Psoas muscle (tissue), 8 donors: Measurements from ENCODE around the gene MICAL3. TPM values are rescaled to one million over a fixed set of nuclear protein-coding genes. Genes with fewer than 3 reads are reported as not detected.

Experiments used
- ATAC-seq, 4 donors: fragments of 200-7000 bp; cut with Tn5 transposase; one replicate each; pipeline ENCODE4 v1.9.1; 2020; ENCODE audit warnings: moderate library complexity in 3 of 4, mild to moderate bottlenecking in 2 of 4
- DNase-seq, 2 donors: peaks; one replicate each; pipeline ENCODE4 v3.0.0-alpha.2; 2020
- H3K27ac ChIP-seq: fragments of 200-600 bp; one replicate; pipeline ENCODE4 v1.8.0; 2022
- H3K27me3 ChIP-seq, 3 donors: fragments of 200-600 bp in 1 of 3; one replicate each; pipeline versions ENCODE4 v1.6.1 to v1.8.0; 2013 to 2022; ENCODE audit warnings: low read length in 2 of 3, mild to moderate bottlenecking in 2 of 3, moderate library complexity in 1 of 3; ENCODE audit not compliant: insufficient read depth in 3 of 3
- H3K36me3 ChIP-seq, 2 donors: fragments of 200-600 bp in 1 of 2; one replicate each; pipeline versions ENCODE4 v1.6.1 to v1.8.0; 2013 to 2022; ENCODE audit warnings: low read depth in 1 of 2, mild to moderate bottlenecking in 1 of 2, moderate library complexity in 1 of 2; ENCODE audit not compliant: insufficient read depth in 1 of 2
- H3K4me1 ChIP-seq: fragments of 200-600 bp; one replicate; pipeline ENCODE4 v1.8.0; 2022
- H3K4me3 ChIP-seq: fragments of 200-600 bp; one replicate; pipeline ENCODE4 v1.8.0; 2022; ENCODE audit warnings: mild to moderate bottlenecking
- H3K9me3 ChIP-seq: fragments of 200-600 bp; one replicate; pipeline ENCODE4 v1.8.0; 2022
- WGBS, 3 donors: extraction: QIAGEN DNeasy Blood & Tissue Kit; methylation state at CpG; one replicate each; pipeline versions ENCODE4 v1.1.6 to v1.1.7; 2013; 5-methylcytosine and 5-hydroxymethylcytosine counted together
- intact Hi-C, 2 donors: fragments of 100-400 bp; cut with DNase I; formaldehyde crosslinking; loops; one replicate each; pipeline versions ENCODE4 v1.11.0 to v1.14.2; 2022
- polyA plus RNA-seq, 3 donors: library from polyadenylated mRNA; stranded (reverse); fragments of 200-250 nt; gene quantifications; one replicate each; pipeline ENCODE4 v1.2.3, GENCODE V29; 2013
- total RNA-seq, 4 donors: library from RNA; stranded (reverse); fragmentation: NEBNext Ultra II Directional in 2 of 4; extraction: Animal tissue kit (Norgen Biotek cat#: 25700) in 2 of 4; gene quantifications; one replicate each; pipeline versions ENCODE4 v1.2.1 to v1.2.4, GENCODE V29; 2021 to 2023
- TF ChIP-seq, protein P1 (sequence below): fragments of 200-600 bp; IDR thresholded peaks from one replicate; pipeline ENCODE4 v1.8.0; 2022; ENCODE audit warnings: antibody characterized with exemption
- donor health status: healthy with polysubstance abuse.
- donor health status: DM: no; HTN: no; CAD: no; lungs with moderate emphysema.
- donor health status: Bipolar disorder and iron deficiency.
- donor health status: healthy.
- donor health status: DM: yes; HTN: yes; CAD: no.
- donor health status: DM: no; HTN: no; CAD: no.
- donor health status: DM: no; HTN: no; CAD: no.
- donor health status: DM: yes; HTN: yes; CAD: no.

Gene MICAL3
- total and polyA plus RNA-seq, 7 donors: 2.1 to 38.3 (median 15.5) TPM

DNA sequence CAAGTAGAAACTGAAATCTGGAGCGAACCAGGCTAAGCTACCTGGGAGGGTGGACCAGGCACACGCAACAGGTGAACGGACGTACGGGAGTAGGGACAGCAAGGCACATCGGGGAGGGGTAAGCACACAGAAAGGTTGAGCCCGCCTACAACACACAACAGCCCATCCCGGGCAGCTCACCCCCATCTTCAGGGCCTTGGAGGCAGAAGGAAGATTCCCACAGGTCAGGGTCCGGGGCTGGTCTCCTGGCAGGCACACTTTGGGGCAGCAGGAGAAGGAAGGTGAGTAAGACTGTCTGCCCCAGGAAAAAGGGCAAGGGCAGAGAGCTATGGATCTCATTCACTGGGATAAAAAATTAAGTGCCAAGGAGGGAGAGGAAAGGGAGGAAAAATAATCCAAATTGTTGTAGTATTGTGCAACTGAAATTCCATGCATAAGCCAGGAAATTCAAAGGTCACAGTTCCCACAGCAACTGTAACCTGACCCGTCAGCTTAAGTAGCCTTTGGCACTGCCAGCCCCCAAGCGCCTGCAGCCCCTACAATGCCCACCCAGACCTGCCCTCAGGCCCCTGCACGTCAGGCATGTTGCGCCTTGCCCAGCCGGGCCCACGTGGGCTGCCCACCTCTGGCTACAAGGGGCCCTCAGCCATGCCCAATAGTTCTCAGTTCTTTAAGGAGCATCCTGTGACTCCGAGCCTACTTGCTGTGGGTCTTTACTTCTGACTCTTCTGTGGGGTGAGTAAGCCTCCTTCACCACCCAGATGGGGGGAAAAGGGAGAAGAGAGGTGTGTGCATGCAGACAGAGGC, 51.8 kb downstream of the MICAL3 start:
- H3K4me1 ChIP-seq: peaks cover 49% of the 10 kb centered on the region
- intact Hi-C loops: no loop called here
- ATAC-seq: peak; percentile 48 to 79 (median 72)

DNA sequence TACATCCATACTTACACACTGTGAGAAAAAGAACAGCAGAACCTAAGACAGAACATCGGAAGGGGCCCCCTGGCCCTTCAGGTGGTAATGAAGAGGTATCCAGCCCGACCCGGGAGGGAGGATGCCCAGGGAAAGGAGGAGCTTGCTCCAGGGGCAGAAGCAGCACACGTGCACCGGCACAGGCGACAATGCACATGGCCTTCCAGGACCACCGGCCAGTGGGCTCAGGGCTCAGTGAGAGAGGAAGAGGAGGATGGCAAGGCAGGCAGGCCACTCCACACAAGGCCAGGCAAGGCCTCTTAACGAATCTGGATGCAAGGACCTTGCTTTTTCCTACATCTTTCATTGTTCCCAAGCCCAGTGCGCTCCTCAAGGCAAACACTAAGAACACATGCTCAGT, 52.6 kb downstream of the MICAL3 start:
- H3K4me3 ChIP-seq: no peak overlapping the region
- H3K9me3 ChIP-seq: no peaks in the 10 kb centered on the region
- H3K27ac ChIP-seq: peak overlapping the region; percentile 66
- no peaks in the 10 kb centered on the region for H3K36me3 ChIP-seq
- intact Hi-C loops: no loop called here
- H3K4me1 ChIP-seq: peaks cover 49% of the 10 kb centered on the region
- ATAC-seq (no peak), DNase-seq (no peak)
- H3K27me3 ChIP-seq: no peaks in the 10 kb centered on the region
- TF ChIP-seq, protein P1, sequence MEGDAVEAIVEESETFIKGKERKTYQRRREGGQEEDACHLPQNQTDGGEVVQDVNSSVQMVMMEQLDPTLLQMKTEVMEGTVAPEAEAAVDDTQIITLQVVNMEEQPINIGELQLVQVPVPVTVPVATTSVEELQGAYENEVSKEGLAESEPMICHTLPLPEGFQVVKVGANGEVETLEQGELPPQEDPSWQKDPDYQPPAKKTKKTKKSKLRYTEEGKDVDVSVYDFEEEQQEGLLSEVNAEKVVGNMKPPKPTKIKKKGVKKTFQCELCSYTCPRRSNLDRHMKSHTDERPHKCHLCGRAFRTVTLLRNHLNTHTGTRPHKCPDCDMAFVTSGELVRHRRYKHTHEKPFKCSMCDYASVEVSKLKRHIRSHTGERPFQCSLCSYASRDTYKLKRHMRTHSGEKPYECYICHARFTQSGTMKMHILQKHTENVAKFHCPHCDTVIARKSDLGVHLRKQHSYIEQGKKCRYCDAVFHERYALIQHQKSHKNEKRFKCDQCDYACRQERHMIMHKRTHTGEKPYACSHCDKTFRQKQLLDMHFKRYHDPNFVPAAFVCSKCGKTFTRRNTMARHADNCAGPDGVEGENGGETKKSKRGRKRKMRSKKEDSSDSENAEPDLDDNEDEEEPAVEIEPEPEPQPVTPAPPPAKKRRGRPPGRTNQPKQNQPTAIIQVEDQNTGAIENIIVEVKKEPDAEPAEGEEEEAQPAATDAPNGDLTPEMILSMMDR: no peak
- 88 to 95% (median 90%) methylated on average over 9 of the region's 9 CpGs for WGBS, 3 donors

More for the DNA sequence above, 51.8 kb downstream of the MICAL3 start:
- Histone ChIP-seq H3K36me3 (no peaks in the 10 kb centered on the region), H3K4me3 (no peak overlapping the region), H3K27me3 (no peaks in the 10 kb centered on the region), H3K27ac (peak overlapping the region; percentile 66), H3K9me3 (no peaks in the 10 kb centered on the region)
- TF ChIP-seq, protein P1: no peak
- DNase-seq: peak; percentile 42 to 74
- 42 to 51% (median 48%) methylated on average over 16 of the region's 16 CpGs for WGBS, 3 donors

DNA sequence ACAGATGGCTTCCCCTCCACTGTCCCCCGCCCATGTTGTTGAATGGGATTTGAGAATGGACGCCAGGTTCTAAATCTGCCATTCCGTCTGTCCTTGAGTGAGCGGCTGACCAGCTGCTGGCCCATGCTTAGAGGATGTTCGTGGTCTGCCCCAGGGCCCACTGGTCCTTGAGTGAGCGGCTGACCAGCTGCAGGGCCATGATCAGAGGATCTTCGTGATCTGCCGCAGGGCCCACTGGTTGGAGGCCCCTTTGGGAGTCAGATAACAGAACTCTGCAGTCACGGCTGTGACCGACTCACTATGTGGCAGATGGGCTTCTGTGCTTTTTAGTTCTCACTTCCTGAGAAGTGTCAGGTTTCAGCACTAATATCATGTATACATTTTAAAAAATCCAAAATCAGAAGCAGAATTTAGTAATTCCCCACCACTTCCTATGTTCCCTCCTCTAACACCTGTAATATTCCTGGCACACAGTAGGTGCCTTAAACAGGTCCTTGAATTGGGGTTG, 54.1 kb downstream of the MICAL3 start:
- 33 to 64% (median 46%) methylated on average over 10 of the region's 10 CpGs for WGBS, 3 donors
- DNase-seq (no peak), ATAC-seq (peak; percentile 21 to 42 (median 32))
- H3K27ac ChIP-seq: peak overlapping the region; percentile 58
- no peak overlapping the region for H3K4me3 ChIP-seq
- TF ChIP-seq, protein P1: no peak
- H3K9me3 ChIP-seq: no peaks in the 10 kb centered on the region
- no peaks in the 10 kb centered on the region for H3K27me3 ChIP-seq
- intact Hi-C loops: no loop called here
- no peaks in the 10 kb centered on the region for H3K36me3 ChIP-seq
- H3K4me1 ChIP-seq: peaks cover 50% of the 10 kb centered on the region

DNA sequence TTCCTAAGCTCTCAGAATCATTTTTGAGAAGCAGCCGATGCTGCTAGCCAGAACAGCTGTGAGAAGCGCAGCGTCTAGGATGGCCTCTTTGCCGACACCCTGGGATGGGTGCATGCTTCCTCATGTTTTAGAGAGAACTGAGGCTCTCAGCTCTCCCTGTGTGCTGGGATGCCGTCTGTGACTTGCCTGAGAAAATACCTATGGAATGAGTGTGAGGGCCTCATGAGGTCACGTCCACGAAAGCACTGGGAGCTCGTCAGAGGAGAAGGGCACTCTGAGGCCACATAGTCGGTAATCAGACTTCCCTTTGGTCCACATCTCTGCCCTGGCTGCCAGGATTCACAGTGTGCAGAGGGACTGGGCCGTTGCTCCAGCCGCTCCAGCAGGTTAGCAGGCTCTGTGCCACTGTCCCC, 54.7 kb downstream of the MICAL3 start:
- H3K4me1 ChIP-seq: peaks cover 53% of the 10 kb centered on the region
- H3K9me3 ChIP-seq: no peaks in the 10 kb centered on the region
- no peak overlapping the region for H3K4me3 ChIP-seq
- 33 to 42% (median 41%) methylated on average over 11 of the region's 11 CpGs for whole genome bisulfite sequencing, 3 donors
- intact Hi-C loops: no loop called here
- ATAC-seq (peak; percentile 63 to 84 (median 71)), DNase-seq (peak in 1 of 2 donors; percentile 31)
- H3K36me3 ChIP-seq: no peaks in the 10 kb centered on the region
- TF ChIP-seq, protein P1: no peak
- H3K27ac ChIP-seq: peak overlapping the region; percentile 58
- no peaks in the 10 kb centered on the region for H3K27me3 ChIP-seq
